Keratinocyte (primary cell): ENCODE results near the gene MLLT10. TPM values are rescaled to one million over a fixed set of nuclear protein-coding genes. Genes with fewer than 3 reads are reported as not detected.

Source experiments
- DNase-seq: peaks from one replicate; pipeline ENCODE4 v3.0.0-alpha.2; 2011; ENCODE audit warnings: low read depth, missing footprints, low spot score
- FAIRE-seq: peaks from 2 replicates; lab custom pipeline; 2011; peaks lifted over from hg19 to GRCh38; lab: Jason Lieb, UNC
- H2AFZ ChIP-seq: 2 replicates; pipeline ENCODE4 v1.6.0; 2012; ENCODE audit warnings: low read length, control low read depth, inconsistent platforms; ENCODE audit not compliant: control insufficient read depth
- H3K27ac ChIP-seq: 2 replicates; pipeline ENCODE4 v1.5.1; 2011; ENCODE audit warnings: low read length; ENCODE audit not compliant: control insufficient read depth, insufficient read depth
- H3K27me3 ChIP-seq: 3 replicates; pipeline ENCODE4 v1.6.0; 2011; ENCODE audit warnings: low read length; ENCODE audit not compliant: control insufficient read depth, insufficient read depth; ENCODE audit errors: extremely low read depth
- H3K36me3 ChIP-seq, 2 experiments: 2 replicates in 1 of 2; 3 replicates in 1 of 2; pipeline ENCODE4 v1.5.1; 2011; ENCODE audit warnings: low read length in 2 of 2, mild to moderate bottlenecking in 1 of 2; ENCODE audit not compliant: control insufficient read depth in 2 of 2, insufficient read depth in 2 of 2; ENCODE audit errors: extremely low read depth in 1 of 2
- H3K4me1 ChIP-seq: 3 replicates; pipeline ENCODE4 v1.5.1; 2011; ENCODE audit warnings: low read length; ENCODE audit not compliant: control insufficient read depth, insufficient read depth; ENCODE audit errors: extremely low read depth
- H3K4me2 ChIP-seq: 3 replicates; pipeline ENCODE4 v1.6.0; 2011; ENCODE audit warnings: low read depth, low read length; ENCODE audit not compliant: control insufficient read depth, insufficient read depth; ENCODE audit errors: extremely low read depth
- H3K4me3 ChIP-seq, 3 experiments: fragments of 200-600 bp in 1 of 3; sonication (generic) in 1 of 3; 2 replicates in 2 of 3; 3 replicates in 1 of 3; pipeline ENCODE4 v1.5.1; 2011 to 2016; ENCODE audit warnings: low read length in 3 of 3, mild to moderate bottlenecking in 3 of 3, control low read depth in 2 of 3, inconsistent platforms in 1 of 3, low read depth in 1 of 3, mixed read lengths in 1 of 3, mixed run types in 1 of 3, moderate library complexity in 1 of 3; ENCODE audit not compliant: control insufficient read depth in 2 of 3, insufficient read depth in 2 of 3; ENCODE audit errors: extremely low read depth in 1 of 3
- H3K79me2 ChIP-seq: 2 replicates; pipeline ENCODE4 v1.6.0; 2012; ENCODE audit warnings: low read length; ENCODE audit not compliant: control insufficient read depth, insufficient read depth
- H3K9ac ChIP-seq: 3 replicates; pipeline ENCODE4 v1.6.0; 2011; ENCODE audit warnings: low read length; ENCODE audit not compliant: control insufficient read depth, insufficient read depth; ENCODE audit errors: extremely low read depth
- H3K9me1 ChIP-seq: 3 replicates; pipeline ENCODE4 v1.6.0; 2011; ENCODE audit warnings: low read length; ENCODE audit not compliant: control insufficient read depth, insufficient read depth; ENCODE audit errors: extremely low read depth
- H3K9me3 ChIP-seq: 2 replicates; pipeline ENCODE4 v1.5.1; 2012; ENCODE audit warnings: low read depth, low read length; ENCODE audit not compliant: control insufficient read depth
- H4K20me1 ChIP-seq: 3 replicates; pipeline ENCODE4 v1.6.0; 2011; ENCODE audit warnings: low read length; ENCODE audit not compliant: control insufficient read depth, insufficient read depth; ENCODE audit errors: extremely low read depth
- EZH2 ChIP-seq: IDR thresholded peaks from one replicate; pipeline ENCODE4 v1.6.1; 2012; ENCODE audit warnings: inconsistent platforms, mild to moderate bottlenecking, low read length, moderate library complexity
- dilution Hi-C: fragments of 300-500 bp; cut with MboI; formaldehyde crosslinking; loops from one replicate; pipeline ENCODE4 v1.7.0; 2020; ENCODE audit warnings: low sequenced_read_pairs; ENCODE audit not compliant: extremely low pct_ligation_motif_present
- polyA plus RNA-seq, 5 experiments: library from polyadenylated mRNA; depleted of rRNA in 3 of 5; stranded (reverse) in 3 of 5; stranded (forward) in 1 of 5; unstranded in 1 of 5; fragments of >200 nt; gene quantifications; 1 replicate in 1 of 5; 2 replicates in 3 of 5; 3 replicates in 1 of 5; pipeline versions ENCODE4 v1.2.1 to v1.2.3, GENCODE V29; 2011 to 2012; ENCODE audit warnings: missing spikeins in 2 of 5, low read depth in 1 of 5, low replicate concordance in 1 of 5
- TF ChIP-seq, protein P1 (sequence below), 3 experiments: IDR thresholded peaks in 1 of 3; conservative IDR thresholded peaks in 1 of 3; optimal IDR thresholded peaks in 1 of 3; 2 replicates in 2 of 3; 3 replicates in 1 of 3; pipeline versions ENCODE3 to v1.5.1; 2011; ENCODE audit warnings: low read length in 3 of 3, mild to moderate bottlenecking in 3 of 3, moderate library complexity in 2 of 3, control low read depth in 1 of 3, inconsistent platforms in 1 of 3; ENCODE audit not compliant: insufficient read depth in 2 of 3; ENCODE audit errors: extremely low read depth in 1 of 3

MLLT10 gene
- polyA plus RNA-seq, 1 donor (not counting 4 experiments of a cell fraction or from before 2014, with no cell fraction given) = 40.2 TPM

DNA sequence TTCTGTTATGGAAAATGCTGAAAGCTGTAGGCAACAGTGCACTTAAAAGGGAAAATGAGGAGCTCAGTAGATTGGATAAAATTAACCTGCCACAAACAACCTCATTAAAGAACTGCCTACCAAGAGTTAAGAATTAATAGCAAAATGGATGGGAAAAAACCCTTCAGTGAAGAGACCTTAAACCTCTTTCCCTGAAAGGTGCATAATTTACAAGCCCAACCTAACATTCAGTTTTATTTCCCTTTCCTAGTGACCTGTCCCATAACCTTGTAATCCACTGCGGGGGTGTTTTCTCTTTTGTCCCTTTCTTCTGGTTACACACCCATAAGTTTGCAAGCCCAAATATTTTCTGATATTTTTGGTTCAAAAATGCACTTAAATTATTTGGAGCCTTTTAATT lies 30.5 kb upstream of the MLLT10 start:
- H2AFZ ChIP-seq = no peak overlapping the region
- FAIRE-seq = no peak

DNA sequence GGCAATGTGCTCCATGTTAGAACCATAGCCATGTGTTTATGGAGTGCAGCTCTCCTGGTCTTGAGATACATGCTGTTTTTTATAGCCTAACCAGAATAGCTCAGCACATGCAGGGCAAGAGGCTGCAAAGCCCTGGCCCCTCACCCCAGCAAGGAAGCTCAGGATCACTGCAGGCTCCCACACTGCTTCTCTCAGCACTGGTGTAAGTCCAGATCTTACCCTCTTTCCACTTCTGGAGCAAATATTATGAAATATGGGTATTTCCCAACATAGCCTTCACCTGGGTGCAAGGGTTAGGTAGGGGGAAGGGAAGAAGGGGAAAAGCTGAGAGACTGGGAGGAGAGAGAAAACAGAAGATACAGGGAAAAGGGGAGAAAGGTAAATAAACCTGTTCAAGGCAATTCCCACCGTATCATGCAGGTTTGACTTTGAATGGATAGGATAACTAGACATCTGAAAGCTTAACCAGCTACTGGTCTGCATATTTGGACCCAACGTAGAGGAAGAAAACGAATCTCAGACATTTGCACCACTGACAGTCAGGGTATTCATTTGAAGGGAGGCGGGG lies 28.2 kb upstream of the MLLT10 start:
- DNase-seq = no peak
- dilution Hi-C loops = no loop called here
- H3K27me3 ChIP-seq = no peaks in the 10 kb centered on the region
- no peak for FAIRE-seq
- no peak overlapping the region for H2AFZ ChIP-seq
- H4K20me1 ChIP-seq = no peaks in the 10 kb centered on the region
- no peak for TF ChIP-seq EZH2
- TF ChIP-seq, protein P1, sequence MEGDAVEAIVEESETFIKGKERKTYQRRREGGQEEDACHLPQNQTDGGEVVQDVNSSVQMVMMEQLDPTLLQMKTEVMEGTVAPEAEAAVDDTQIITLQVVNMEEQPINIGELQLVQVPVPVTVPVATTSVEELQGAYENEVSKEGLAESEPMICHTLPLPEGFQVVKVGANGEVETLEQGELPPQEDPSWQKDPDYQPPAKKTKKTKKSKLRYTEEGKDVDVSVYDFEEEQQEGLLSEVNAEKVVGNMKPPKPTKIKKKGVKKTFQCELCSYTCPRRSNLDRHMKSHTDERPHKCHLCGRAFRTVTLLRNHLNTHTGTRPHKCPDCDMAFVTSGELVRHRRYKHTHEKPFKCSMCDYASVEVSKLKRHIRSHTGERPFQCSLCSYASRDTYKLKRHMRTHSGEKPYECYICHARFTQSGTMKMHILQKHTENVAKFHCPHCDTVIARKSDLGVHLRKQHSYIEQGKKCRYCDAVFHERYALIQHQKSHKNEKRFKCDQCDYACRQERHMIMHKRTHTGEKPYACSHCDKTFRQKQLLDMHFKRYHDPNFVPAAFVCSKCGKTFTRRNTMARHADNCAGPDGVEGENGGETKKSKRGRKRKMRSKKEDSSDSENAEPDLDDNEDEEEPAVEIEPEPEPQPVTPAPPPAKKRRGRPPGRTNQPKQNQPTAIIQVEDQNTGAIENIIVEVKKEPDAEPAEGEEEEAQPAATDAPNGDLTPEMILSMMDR (optimal IDR thresholded peaks at IDR 0.05 in 1 of 3, IDR thresholded peaks at IDR 0.05 in 1 of 3, conservative IDR thresholded peaks at IDR 0.05 in 1 of 3; ENCODE audit: extremely low read depth in 1 of 3, insufficient read depth in 2 of 3, low read length in 3 of 3) = no peak
- H3K4me2 ChIP-seq = no peak overlapping the region
- peaks cover 2% of the 10 kb centered on the region for H3K4me1 ChIP-seq
- H3K9me3 ChIP-seq = no peaks in the 10 kb centered on the region
- no peaks in the 10 kb centered on the region for H3K79me2 ChIP-seq
- no peak overlapping the region for H3K4me3 ChIP-seq
- no peaks in the 10 kb centered on the region for H3K9me1 ChIP-seq
- no peak overlapping the region for H3K9ac ChIP-seq
- no peak overlapping the region for H3K27ac ChIP-seq
- H3K36me3 ChIP-seq = no peaks in the 10 kb centered on the region

More for the DNA sequence above, 30.5 kb upstream of the MLLT10 start:
- dilution Hi-C loops = no loop called here
- Histone ChIP-seq H3K27me3 (no peaks in the 10 kb centered on the region), H3K79me2 (no peaks in the 10 kb centered on the region), H3K4me2 (no peak overlapping the region), H3K4me1 (no peaks in the 10 kb centered on the region), H3K27ac (no peak overlapping the region), H3K4me3 (no peak overlapping the region), H3K9ac (no peak overlapping the region), H4K20me1 (no peaks in the 10 kb centered on the region), H3K36me3 (no peaks in the 10 kb centered on the region), H3K9me3 (no peaks in the 10 kb centered on the region), H3K9me1 (no peaks in the 10 kb centered on the region)
- DNase-seq = no peak
- TF ChIP-seq, protein P1 (optimal IDR thresholded peaks at IDR 0.05 in 1 of 3, IDR thresholded peaks at IDR 0.05 in 1 of 3, conservative IDR thresholded peaks at IDR 0.05 in 1 of 3; ENCODE audit: extremely low read depth in 1 of 3, insufficient read depth in 2 of 3, low read length in 3 of 3) = no peak
- TF ChIP-seq EZH2 = no peak
